Endothelial cell (in vitro differentiated cells): ENCODE results near the gene KCTD13. TPM values are rescaled to one million over a fixed set of nuclear protein-coding genes. Genes with fewer than 3 reads are reported as not detected.

Source experiments
- DNase-seq: peaks from one replicate; pipeline ENCODE4 v3.0.0; 2021; ENCODE audit warnings: low spot score
- H3K27ac Mint-ChIP-seq: one replicate; pipeline ENCODE4 v1.8.0; 2021; ENCODE audit warnings: mixed read lengths, inconsistent platforms; ENCODE audit not compliant: unreplicated experiment
- H3K27me3 Mint-ChIP-seq: one replicate; pipeline ENCODE4 v1.8.0; 2021; ENCODE audit warnings: mild to moderate bottlenecking, moderate library complexity, mixed read lengths, inconsistent platforms; ENCODE audit not compliant: unreplicated experiment
- H3K36me3 Mint-ChIP-seq: one replicate; pipeline ENCODE4 v1.8.0; 2021; ENCODE audit warnings: mild to moderate bottlenecking, low read depth, mixed read lengths, inconsistent platforms; ENCODE audit not compliant: unreplicated experiment
- H3K4me1 Mint-ChIP-seq: one replicate; pipeline ENCODE4 v1.8.0; 2021; ENCODE audit warnings: mild to moderate bottlenecking, mixed read lengths, inconsistent platforms; ENCODE audit not compliant: unreplicated experiment
- H3K4me3 Mint-ChIP-seq: one replicate; pipeline ENCODE4 v1.8.0; 2021; ENCODE audit warnings: mild to moderate bottlenecking, mixed read lengths, inconsistent platforms; ENCODE audit not compliant: unreplicated experiment
- H3K9me3 Mint-ChIP-seq: one replicate; pipeline ENCODE4 v1.8.0; 2021; ENCODE audit warnings: mixed read lengths, inconsistent platforms; ENCODE audit not compliant: unreplicated experiment
- total RNA-seq: library from RNA; stranded (reverse); fragmentation: NEBNext Ultra II Directional; extraction: Animal tissue kit (Norgen Biotek cat#: 25700); gene quantifications from one replicate; pipeline ENCODE4 v1.2.1, GENCODE V29; 2021; ENCODE audit not compliant: unreplicated experiment
- TF ChIP-seq, protein P1 (sequence below): fragments of 200-600 bp; sonication (generic); IDR thresholded peaks from one replicate; pipeline ENCODE4 v1.5.0; 2021; ENCODE audit warnings: antibody characterized with exemption; ENCODE audit not compliant: unreplicated experiment

Gene KCTD13
- total RNA-seq, 1 donor from 2014 or later = 25.8 TPM

DNA sequence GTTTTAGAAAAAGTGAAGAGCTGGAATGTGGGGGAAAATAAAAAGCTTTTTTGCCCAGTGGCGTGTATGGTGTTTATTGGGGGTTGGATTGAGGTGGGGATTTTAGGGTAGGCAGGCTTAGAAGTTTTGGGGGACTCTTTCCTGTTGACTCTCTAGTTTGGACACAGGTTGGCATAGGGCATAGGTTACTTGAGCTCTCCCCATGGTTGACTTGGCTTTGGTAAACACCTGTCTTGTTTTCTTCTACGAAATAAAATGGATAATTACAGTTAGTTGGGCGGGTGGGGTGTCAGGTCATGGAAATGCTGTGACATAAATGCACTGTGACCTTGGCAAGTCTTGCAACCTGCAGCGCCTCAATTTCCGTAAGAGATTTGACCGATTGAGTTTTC is 47.0 kb upstream of the KCTD13 start:
- H3K27me3 Mint-ChIP-seq = peaks cover 27% of the 10 kb centered on the region
- TF ChIP-seq, protein P1, sequence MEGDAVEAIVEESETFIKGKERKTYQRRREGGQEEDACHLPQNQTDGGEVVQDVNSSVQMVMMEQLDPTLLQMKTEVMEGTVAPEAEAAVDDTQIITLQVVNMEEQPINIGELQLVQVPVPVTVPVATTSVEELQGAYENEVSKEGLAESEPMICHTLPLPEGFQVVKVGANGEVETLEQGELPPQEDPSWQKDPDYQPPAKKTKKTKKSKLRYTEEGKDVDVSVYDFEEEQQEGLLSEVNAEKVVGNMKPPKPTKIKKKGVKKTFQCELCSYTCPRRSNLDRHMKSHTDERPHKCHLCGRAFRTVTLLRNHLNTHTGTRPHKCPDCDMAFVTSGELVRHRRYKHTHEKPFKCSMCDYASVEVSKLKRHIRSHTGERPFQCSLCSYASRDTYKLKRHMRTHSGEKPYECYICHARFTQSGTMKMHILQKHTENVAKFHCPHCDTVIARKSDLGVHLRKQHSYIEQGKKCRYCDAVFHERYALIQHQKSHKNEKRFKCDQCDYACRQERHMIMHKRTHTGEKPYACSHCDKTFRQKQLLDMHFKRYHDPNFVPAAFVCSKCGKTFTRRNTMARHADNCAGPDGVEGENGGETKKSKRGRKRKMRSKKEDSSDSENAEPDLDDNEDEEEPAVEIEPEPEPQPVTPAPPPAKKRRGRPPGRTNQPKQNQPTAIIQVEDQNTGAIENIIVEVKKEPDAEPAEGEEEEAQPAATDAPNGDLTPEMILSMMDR = no peak

DNA sequence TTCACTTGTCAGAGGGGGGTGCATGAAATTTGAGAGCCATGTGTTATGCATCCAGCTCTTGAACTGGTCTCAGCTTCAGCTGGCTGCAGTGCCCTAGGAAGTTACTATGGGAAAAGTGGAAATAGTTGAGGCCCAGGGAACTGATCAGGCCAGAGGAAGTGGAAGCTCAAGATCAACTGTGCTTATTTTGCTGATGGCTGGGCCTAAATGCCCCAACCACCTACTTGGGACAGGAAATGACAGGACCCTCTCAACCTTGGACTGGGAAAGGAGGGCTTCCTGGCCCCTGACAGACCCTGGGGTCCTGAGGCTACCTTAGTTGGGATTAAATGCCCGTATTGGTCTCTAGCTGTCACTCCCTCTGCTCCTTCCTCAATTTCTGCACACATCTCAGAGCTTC is 46.5 kb upstream of the KCTD13 start:
- TF ChIP-seq, protein P1 = no peak
- H3K27me3 Mint-ChIP-seq = peaks cover 27% of the 10 kb centered on the region
- peaks cover 45% of the 10 kb centered on the region for H3K36me3 Mint-ChIP-seq
- peaks cover 39% of the 10 kb centered on the region for H3K4me1 Mint-ChIP-seq
- peak overlapping the region; percentile 93 for H3K27ac Mint-ChIP-seq
- peak overlapping the region; percentile 86 for H3K4me3 Mint-ChIP-seq
- no peaks in the 10 kb centered on the region for H3K9me3 Mint-ChIP-seq
- no peak for DNase-seq

More for the DNA sequence above, 47.0 kb upstream of the KCTD13 start:
- Mint-ChIP-seq H3K36me3 (peaks cover 47% of the 10 kb centered on the region), H3K4me3 (peak overlapping the region; percentile 86), H3K27ac (peak overlapping the region; percentile 93), H3K4me1 (peaks cover 43% of the 10 kb centered on the region), H3K9me3 (no peaks in the 10 kb centered on the region)
- no peak for DNase-seq

DNA sequence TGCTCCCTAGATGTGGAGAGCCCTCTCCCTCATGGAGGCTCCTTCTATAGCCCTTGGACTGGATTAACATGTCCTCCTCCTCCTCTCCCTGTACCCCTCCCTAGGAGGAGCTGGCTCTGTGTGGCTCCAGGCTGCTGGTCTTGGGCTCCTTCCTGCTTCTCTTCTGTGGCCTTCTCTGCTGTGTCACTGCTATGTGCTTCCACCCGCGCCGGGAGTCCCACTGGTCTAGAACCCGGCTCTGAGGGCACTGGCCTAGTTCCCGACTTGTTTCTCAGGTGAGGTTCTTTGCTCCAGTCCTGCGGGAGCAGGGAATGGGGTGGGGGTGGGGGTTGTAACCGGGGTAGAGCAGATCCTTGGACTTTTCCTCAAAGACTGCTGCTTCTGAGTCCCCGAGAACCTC is 45.3 kb upstream of the KCTD13 start:
- Mint-ChIP-seq H3K4me3 (no peak overlapping the region), H3K27me3 (peaks cover 19% of the 10 kb centered on the region), H3K9me3 (no peaks in the 10 kb centered on the region), H3K36me3 (peaks cover 45% of the 10 kb centered on the region), H3K4me1 (peaks cover 28% of the 10 kb centered on the region), H3K27ac (no peak overlapping the region)
- DNase-seq = no peak
- TF ChIP-seq, protein P1 = no peak

DNA sequence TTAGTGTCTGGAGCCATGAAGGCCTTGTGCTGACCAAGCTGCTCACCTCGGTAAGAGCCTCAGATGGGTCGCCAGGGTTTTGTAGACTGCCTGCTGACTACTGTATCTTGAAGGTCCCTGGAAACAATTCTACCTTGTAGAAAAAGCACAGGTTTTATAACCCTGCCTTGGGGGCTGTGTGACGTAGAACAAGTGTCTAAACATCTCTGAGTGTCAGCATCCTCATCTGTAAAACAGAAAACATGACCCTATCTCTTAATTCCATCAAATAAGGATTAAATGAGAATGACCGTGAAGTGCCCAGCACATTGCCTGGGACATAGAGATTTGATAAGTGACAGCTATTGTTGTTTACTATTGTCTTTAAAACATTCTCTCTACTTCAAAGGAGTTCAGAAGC is 42.2 kb upstream of the KCTD13 start:
- peaks cover 39% of the 10 kb centered on the region for H3K36me3 Mint-ChIP-seq
- peaks cover 8% of the 10 kb centered on the region for H3K27me3 Mint-ChIP-seq
- peak overlapping the region; percentile 30 for H3K4me3 Mint-ChIP-seq
- no peak for DNase-seq
- peaks cover 24% of the 10 kb centered on the region for H3K4me1 Mint-ChIP-seq
- TF ChIP-seq, protein P1 = no peak
- no peak overlapping the region for H3K27ac Mint-ChIP-seq
- no peaks in the 10 kb centered on the region for H3K9me3 Mint-ChIP-seq

DNA sequence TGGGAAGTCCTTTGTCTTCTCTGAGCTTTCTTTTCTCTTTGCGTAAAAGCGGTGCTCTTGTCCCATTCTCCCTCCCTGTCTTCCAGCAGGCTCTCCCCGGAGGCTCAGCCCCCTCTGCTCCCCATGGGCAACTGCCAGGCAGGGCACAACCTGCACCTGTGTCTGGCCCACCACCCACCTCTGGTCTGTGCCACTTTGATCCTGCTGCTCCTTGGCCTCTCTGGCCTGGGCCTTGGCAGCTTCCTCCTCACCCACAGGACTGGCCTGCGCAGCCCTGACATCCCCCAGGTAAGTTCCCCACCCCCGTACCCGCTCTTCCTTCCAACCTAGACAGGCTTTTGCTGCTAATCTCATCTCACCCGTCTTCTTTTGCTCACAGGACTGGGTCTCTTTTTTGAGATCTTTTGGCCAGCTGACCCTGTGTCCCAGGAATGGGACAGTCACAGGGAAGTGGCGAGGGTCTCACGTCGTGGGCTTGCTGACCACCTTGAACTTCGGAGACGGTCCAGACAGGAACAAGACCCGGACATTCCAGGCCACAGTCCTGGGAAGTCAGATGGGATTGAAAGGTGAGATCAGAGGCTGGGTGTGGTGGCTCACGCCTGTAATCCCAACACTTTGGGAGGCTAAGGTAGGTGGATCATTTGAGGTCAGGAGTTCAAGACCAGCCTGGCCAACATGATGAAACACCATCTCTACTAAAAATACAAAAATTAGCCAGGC is 37.2 kb upstream of the KCTD13 start:
- DNase-seq = no peak
- peak overlapping the region; percentile 94 for H3K4me3 Mint-ChIP-seq
- H3K9me3 Mint-ChIP-seq = no peaks in the 10 kb centered on the region
- H3K27me3 Mint-ChIP-seq = peaks cover 13% of the 10 kb centered on the region
- H3K4me1 Mint-ChIP-seq = peaks cover 26% of the 10 kb centered on the region
- TF ChIP-seq, protein P1 = no peak
- H3K36me3 Mint-ChIP-seq = peaks cover 8% of the 10 kb centered on the region
- peak overlapping the region; percentile 98 for H3K27ac Mint-ChIP-seq
